K562 (cell line): ENCODE data around the gene CACNG7. TPM values are rescaled to one million over a fixed set of nuclear protein-coding genes. Genes with fewer than 3 reads are reported as not detected.

Experiments
- ATAC-seq: fragments of 200-7000 bp; cut with Tn5 transposase; 3 replicates; pipeline ENCODE4 v1.9.1; 2020; ENCODE audit warnings: moderate library complexity
- BruUV-seq: library from RNA; stranded (reverse); fragments of 400-500 nt; replicated peaks from 2 replicates; lab custom pipeline; 2021; lab: Mats Ljungman, UMichigan
- CTCF ChIA-PET: fragments of 300-600 bp; formaldehyde crosslinking; extraction: SDS; loops from one replicate; lab custom pipeline; 2021; ENCODE audit warnings: low intra/inter-chr PET ratio; lab: Yijun Ruan, JAX
- POLR2A ChIA-PET: fragments of 300-600, 350-650 bp; sonication (Branson Sonifier 250); formaldehyde crosslinking; extraction: SDS; loops from one replicate; lab custom pipeline; 2021; ENCODE audit warnings: antibody characterized with exemption, inconsistent platforms; lab: Yijun Ruan, JAX
- DNase-seq, 4 experiments: peaks; one replicate each; pipeline versions ENCODE4 v3.0.0 to v3.0.0-alpha.2; 2011 to 2018; ENCODE audit warnings: low spot score in 3 of 4, mixed read lengths in 3 of 4; ENCODE audit errors: extremely low read depth in 1 of 4
- FAIRE-seq: peaks from 2 replicates; lab custom pipeline; 2011; peaks lifted over from hg19 to GRCh38; lab: Jason Lieb, UNC
- H2AFZ ChIP-seq: 2 replicates; pipeline ENCODE4 v1.6.0; 2011; ENCODE audit warnings: low read depth, low read length, control low read depth, inconsistent platforms
- H3K27ac ChIP-seq: fragments of 200-600 bp; 3 replicates; pipeline ENCODE4 v1.8.0; 2011; ENCODE audit warnings: low read depth, mild to moderate bottlenecking, control low read depth, inconsistent platforms, low read length, moderate library complexity, mixed read lengths; ENCODE audit errors: extremely low read depth
- H3K27me3 ChIP-seq, 2 experiments: fragments of 300-600 bp in 1 of 2; 2 replicates in 1 of 2; 3 replicates in 1 of 2; pipeline versions ENCODE4 v1.6.0 to v1.8.0; 2011; ENCODE audit warnings: inconsistent platforms in 2 of 2, low read length in 2 of 2, mild to moderate bottlenecking in 1 of 2, mixed read lengths in 1 of 2, moderate library complexity in 1 of 2; ENCODE audit not compliant: control insufficient read depth in 2 of 2, insufficient read depth in 2 of 2
- H3K36me3 ChIP-seq: fragments of 300-600 bp; 3 replicates; pipeline ENCODE4 v1.8.0; 2011; ENCODE audit warnings: mild to moderate bottlenecking, low read length, inconsistent platforms; ENCODE audit not compliant: control insufficient read depth, insufficient read depth
- H3K4me1 ChIP-seq, 2 experiments: fragments of 200-600 bp in 1 of 2; replicated peaks in 1 of 2; 2 replicates in 1 of 2; 3 replicates in 1 of 2; pipeline versions ENCODE4 v1.5.1 to v1.8.0; 2011; ENCODE audit warnings: inconsistent platforms in 2 of 2, low read length in 2 of 2, mild to moderate bottlenecking in 1 of 2, mixed read lengths in 1 of 2, moderate library complexity in 1 of 2; ENCODE audit not compliant: control insufficient read depth in 2 of 2, insufficient read depth in 2 of 2
- H3K4me2 ChIP-seq: 2 replicates; pipeline ENCODE4 v1.6.1; 2011; ENCODE audit warnings: low read length, control low read depth, inconsistent platforms, mixed read lengths; ENCODE audit not compliant: insufficient read depth
- H3K4me3 ChIP-seq: fragments of 200-600 bp; sonication (generic), shearing (Covaris generic); 2 replicates; pipeline ENCODE4 v1.5.1; 2016; ENCODE audit warnings: control low read depth, inconsistent platforms
- H3K79me2 ChIP-seq: fragments of 200-600 bp; 3 replicates; pipeline ENCODE4 v1.8.0; 2011; ENCODE audit warnings: low read length, inconsistent platforms; ENCODE audit not compliant: control insufficient read depth, insufficient read depth
- H3K9ac ChIP-seq, 2 experiments: 2 replicates each; pipeline versions ENCODE4 v1.6.0 to v1.6.1; 2011; ENCODE audit warnings: low read depth in 2 of 2, low read length in 2 of 2, control low read depth in 1 of 2, inconsistent platforms in 1 of 2, mild to moderate bottlenecking in 1 of 2, mixed read lengths in 1 of 2; ENCODE audit not compliant: insufficient read depth in 1 of 2
- H3K9me1 ChIP-seq: one replicate; pipeline ENCODE4 v1.6.0; 2011; ENCODE audit warnings: inconsistent platforms, mild to moderate bottlenecking, low read length, moderate library complexity; ENCODE audit not compliant: control insufficient read depth, insufficient read depth
- H3K9me3 ChIP-seq: replicated peaks from 2 replicates; pipeline ENCODE4 v1.5.1; 2011; ENCODE audit warnings: low read depth, low read length, inconsistent platforms; ENCODE audit not compliant: control insufficient read depth, insufficient read depth
- H4K20me1 ChIP-seq: replicated peaks from 2 replicates; pipeline ENCODE4 v1.6.1; 2011; ENCODE audit warnings: low read length, inconsistent platforms, mixed read lengths; ENCODE audit not compliant: control insufficient read depth, insufficient read depth
- CEBPG ChIP-seq, 3 experiments: fragments of 200-800 bp in 1 of 3; sonication (Bioruptor generic) in 1 of 3; sonication (generic) in 1 of 3; formaldehyde crosslinking in 1 of 3; IDR thresholded peaks in 2 of 3; conservative IDR thresholded peaks in 1 of 3; 2 replicates each; pipeline versions ENCODE4 v1.6.1 to v1.8.0; 2016 to 2022; ENCODE audit warnings: missing compliant biosample characterization in 2 of 3, missing genetic modification characterization in 2 of 3, mild to moderate bottlenecking in 1 of 3, missing genetic modification reagents in 1 of 3
- CREB1 ChIP-seq, 2 experiments: sonication (generic) in 1 of 2; formaldehyde crosslinking in 1 of 2; IDR thresholded peaks; 2 replicates each; pipeline versions ENCODE4 v1.6.1 to v1.8.0; 2012 to 2022; ENCODE audit warnings: inconsistent platforms in 1 of 2, mild to moderate bottlenecking in 1 of 2, missing genetic modification reagents in 1 of 2, moderate library complexity in 1 of 2
- HNRNPUL1 ChIP-seq: fragments of 200-400 bp; formaldehyde crosslinking; IDR thresholded peaks from 2 replicates; pipeline ENCODE4 v1.6.1; 2017; ENCODE audit warnings: low read length
- KAT8 ChIP-seq: fragments of 450-650 bp; IDR thresholded peaks from 2 replicates; pipeline ENCODE4 v1.6.1; 2016; ENCODE audit warnings: low read depth, mild to moderate bottlenecking
- MCM2 ChIP-seq: fragments of 450-650 bp; IDR thresholded peaks from 2 replicates; pipeline ENCODE4 v1.6.1; 2017; ENCODE audit warnings: low read depth, mild to moderate bottlenecking
- MED1 ChIP-seq: sonication (generic); formaldehyde crosslinking; IDR thresholded peaks from 2 replicates; pipeline ENCODE4 v1.8.1; 2023; ENCODE audit warnings: missing genetic modification reagents, borderline replicate concordance
- NFRKB ChIP-seq: fragments of 450-650 bp; IDR thresholded peaks from 2 replicates; pipeline ENCODE4 v1.6.1; 2016; ENCODE audit warnings: low read depth
- NFYB ChIP-seq: IDR thresholded peaks from 2 replicates; pipeline ENCODE4 v1.6.1; 2011; ENCODE audit warnings: mild to moderate bottlenecking, moderate library complexity; ENCODE audit not compliant: insufficient read length; ENCODE audit errors: extremely low read depth
- RBM39 ChIP-seq: fragments of 200-400 bp; formaldehyde crosslinking; optimal IDR thresholded peaks from 2 replicates; pipeline ENCODE3; 2018; ENCODE audit warnings: low read depth, low read length
- SAFB ChIP-seq: fragments of 200-400 bp; formaldehyde crosslinking; IDR thresholded peaks from 2 replicates; pipeline ENCODE4 v1.6.1; 2017; ENCODE audit warnings: low read depth, low read length, borderline replicate concordance
- SMC3 ChIP-seq: conservative IDR thresholded peaks from 2 replicates; pipeline ENCODE4 v1.6.1; 2011; ENCODE audit warnings: low read depth, low read length, improper control_type of control experiment; ENCODE audit not compliant: insufficient read depth
- SPI1 ChIP-seq: IDR thresholded peaks from 2 replicates; pipeline ENCODE4 v1.6.1; 2011; ENCODE audit warnings: low read depth, low read length, control low read depth, borderline replicate concordance
- ZNF717 ChIP-seq: fragments of 250-450 bp; sonication (Bioruptor Pico); IDR thresholded peaks from 2 replicates; pipeline ENCODE4 v1.5.0; 2021
- WGBS: fragments of 100-300 bp; shearing (Covaris generic); methylation state at CpG from one replicate; pipeline ENCODE4 v1.1.6; 2016; ENCODE audit warnings: low coverage, mixed read lengths; ENCODE audit not compliant: insufficient coverage; ENCODE audit errors: missing lambda C conversion rate; 5-methylcytosine and 5-hydroxymethylcytosine counted together
- in situ Hi-C: fragments of 300-500 bp; cut with MboI; formaldehyde crosslinking; loops from 4 replicates; pipeline ENCODE4 v1.15.0; 2018; ENCODE audit warnings: inconsistent platforms, mixed read lengths
- intact Hi-C: fragments of 100-400 bp; cut with micrococcal nuclease; formaldehyde crosslinking; loops from 2 replicates; pipeline ENCODE4 v1.14.2; 2022
- polyA plus RNA-seq, 8 experiments: library from polyadenylated mRNA; depleted of rRNA in 4 of 8; stranded (reverse) in 5 of 8; unstranded in 3 of 8; fragments of >200 nt; fragmentation: Nextera tagmentation in 2 of 8; fragmentation: Illumina TruSeq in 1 of 8; extraction: Ambion mirVana in 2 of 8; extraction: Trizol in 1 of 8; gene quantifications; 2 replicates each; pipeline versions ENCODE4 v1.2.1 to v1.2.3, GENCODE V29; 2011 to 2014; ENCODE audit warnings: inconsistent platforms in 1 of 8, missing spikeins in 1 of 8
- total RNA-seq, 7 experiments: library from RNA; depleted of rRNA in 6 of 7; stranded (reverse); fragments of >200 nt in 6 of 7; fragmentation: Illumina TruSeq in 2 of 7; extraction: Trizol in 2 of 7; gene quantifications; 2 replicates each; pipeline versions ENCODE4 v1.2.1 to v1.2.3, GENCODE V29; 2011 to 2021; ENCODE audit warnings: low replicate concordance in 1 of 7
- TF ChIP-seq, protein P1 (sequence below): conservative IDR thresholded peaks from 2 replicates; pipeline ENCODE4 v1.6.1; 2011; ENCODE audit warnings: low read depth, mild to moderate bottlenecking, low read length; ENCODE audit not compliant: control insufficient read depth

The CACNG7 gene
- total and polyA plus RNA-seq, 9 of the 15 experiments (the other 6 are each of a cell fraction or from before 2014, with no cell fraction given): not detected

DNA sequence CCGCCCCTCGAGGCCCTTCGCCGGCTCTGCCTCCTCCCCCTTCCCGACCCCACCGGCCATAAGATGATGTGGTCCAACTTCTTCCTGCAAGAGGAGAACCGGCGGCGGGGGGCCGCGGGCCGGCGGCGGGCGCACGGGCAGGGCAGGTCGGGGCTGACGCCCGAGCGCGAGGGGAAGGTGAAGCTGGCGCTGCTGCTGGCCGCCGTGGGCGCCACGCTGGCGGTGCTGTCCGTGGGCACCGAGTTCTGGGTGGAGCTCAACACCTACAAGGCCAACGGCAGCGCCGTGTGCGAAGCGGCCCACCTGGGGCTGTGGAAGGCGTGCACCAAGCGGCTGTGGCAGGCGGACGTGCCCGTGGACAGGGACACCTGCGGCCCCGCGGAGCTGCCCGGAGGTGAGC, 83.7 kb downstream of the CACNG7 start:
- peaks cover 0 to 8% of the 10 kb centered on the region in 2 experiments; a peak in 2 of 5 replicates for H3K4me1 ChIP-seq

DNA sequence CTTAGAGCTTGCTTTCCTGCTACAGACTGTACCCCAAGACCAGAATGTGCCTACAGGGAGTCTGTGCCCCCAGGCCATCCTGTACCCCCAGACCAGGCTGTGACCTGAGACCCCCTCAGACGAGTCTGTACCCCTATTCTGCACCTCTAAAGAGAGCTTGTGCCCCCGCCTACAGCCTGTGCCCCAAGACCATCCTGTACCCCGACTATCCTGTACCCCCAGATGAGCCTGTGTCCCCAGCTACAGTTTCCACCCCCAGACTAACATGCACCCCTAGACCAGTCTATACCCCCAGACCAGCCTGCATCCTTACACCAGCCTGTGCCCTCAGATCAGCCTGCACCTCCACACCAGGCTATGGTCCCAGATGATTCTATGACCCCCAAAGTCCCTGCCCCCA, 84.4 kb downstream of the CACNG7 start:
- intact Hi-C loops (no loop called here), in situ Hi-C loops (no loop called here)
- Histone ChIP-seq H4K20me1 (no peaks in the 10 kb centered on the region; the same call in 1 of the 2 replicates), H2AFZ (no peak overlapping the region), H3K4me1 (peaks cover 0 to 8% of the 10 kb centered on the region in 2 experiments; a peak in 2 of 5 replicates), H3K4me3 (no peak overlapping the region), H3K36me3 (no peaks in the 10 kb centered on the region), H3K9ac (no peak overlapping the region), H3K27me3 (peaks cover 8 to 32% of the 10 kb centered on the region in 2 experiments; a peak in 4 of 5 replicates), H3K9me1 (no peaks in the 10 kb centered on the region), H3K79me2 (no peaks in the 10 kb centered on the region), H3K4me2 (no peak overlapping the region), H3K9me3 (no peaks in the 10 kb centered on the region), H3K27ac (no peak overlapping the region)
- WGBS: 0% methylated on average over 3 of the region's 3 CpGs
- FAIRE-seq: no peak
- no peak for DNase-seq
- POLR2A ChIA-PET: interaction anchor here (1.7 kb wide), 1 partner anchor 34 kb away, joined by 5 read pairs; no protein-coding TSS in a partner anchor
- BruUV-seq: no TSS peak
- no peak for ATAC-seq
- CTCF ChIA-PET: no interaction called here
- no peak for TF ChIP-seq KAT8
- TF ChIP-seq ZNF717 (CRISPR knock-in tag): no peak
- TF ChIP-seq HNRNPUL1: no peak
- TF ChIP-seq, protein P1, sequence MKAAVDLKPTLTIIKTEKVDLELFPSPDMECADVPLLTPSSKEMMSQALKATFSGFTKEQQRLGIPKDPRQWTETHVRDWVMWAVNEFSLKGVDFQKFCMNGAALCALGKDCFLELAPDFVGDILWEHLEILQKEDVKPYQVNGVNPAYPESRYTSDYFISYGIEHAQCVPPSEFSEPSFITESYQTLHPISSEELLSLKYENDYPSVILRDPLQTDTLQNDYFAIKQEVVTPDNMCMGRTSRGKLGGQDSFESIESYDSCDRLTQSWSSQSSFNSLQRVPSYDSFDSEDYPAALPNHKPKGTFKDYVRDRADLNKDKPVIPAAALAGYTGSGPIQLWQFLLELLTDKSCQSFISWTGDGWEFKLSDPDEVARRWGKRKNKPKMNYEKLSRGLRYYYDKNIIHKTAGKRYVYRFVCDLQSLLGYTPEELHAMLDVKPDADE: no peak
- no peak for TF ChIP-seq MCM2
- TF ChIP-seq NFYB: no peak
- no peak for TF ChIP-seq SPI1
- TF ChIP-seq SMC3: no peak
- TF ChIP-seq CEBPG (CRISPR knock-in tag; IDR thresholded peaks at IDR 0.05): no peak
- TF ChIP-seq CEBPG (tag; conservative IDR thresholded peaks at IDR 0.05 in 1 of 2, IDR thresholded peaks at IDR 0.05 in 1 of 2): no peak
- no peak for TF ChIP-seq RBM39
- no peak for TF ChIP-seq NFRKB

More for the DNA sequence above, 83.7 kb downstream of the CACNG7 start:
- no peaks in the 10 kb centered on the region for H3K9me3 ChIP-seq
- ChIA-PET CTCF (no interaction called here), POLR2A (interaction anchor here (1.7 kb wide), 1 partner anchor 34 kb away, joined by 5 read pairs; no protein-coding TSS in a partner anchor)
- no peak for FAIRE-seq
- H3K4me2 ChIP-seq: no peak overlapping the region
- ATAC-seq: no peak
- H3K36me3 ChIP-seq: no peaks in the 10 kb centered on the region
- H3K4me3 ChIP-seq: no peak overlapping the region
- TF ChIP-seq MED1 (CRISPR knock-in tag): no peak
- TF ChIP-seq SAFB: 0 out of 2 replicates have a peak, but pooled peaks have one; percentile 37
- no peak for TF ChIP-seq CREB1 (IDR thresholded peaks at IDR 0.05)
- no peak for TF ChIP-seq CREB1 (CRISPR knock-in tag; IDR thresholded peaks at IDR 0.05)
- no peaks in the 10 kb centered on the region for H3K79me2 ChIP-seq
- H3K9me1 ChIP-seq: no peaks in the 10 kb centered on the region
- H3K9ac ChIP-seq: no peak overlapping the region
- intact Hi-C loops: no loop called here
- H3K27ac ChIP-seq: no peak overlapping the region
- DNase-seq: no peak
- peaks cover 8 to 35% of the 10 kb centered on the region in 2 experiments; a peak in 4 of 5 replicates for H3K27me3 ChIP-seq
- WGBS: 26% methylated on average over 37 of the region's 43 CpGs
- in situ Hi-C loops: no loop called here
- no peak overlapping the region for H2AFZ ChIP-seq
- BruUV-seq: no TSS peak
- no peaks in the 10 kb centered on the region; the same call in 1 of the 2 replicates for H4K20me1 ChIP-seq
